HEK293 (cell line): ENCODE measurements around the gene ANKRD61.

Source experiments
- CTCF ChIA-PET: fragments of 350-600 bp; formaldehyde crosslinking; extraction: SDS; loops from one replicate; lab custom pipeline; 2021; ENCODE audit warnings: antibody characterized with exemption; lab: Yijun Ruan, JAX
- POLR2A ChIA-PET: fragments of 300-600 bp; formaldehyde crosslinking; extraction: SDS; loops from one replicate; lab custom pipeline; 2020; ENCODE audit warnings: antibody characterized with exemption, inconsistent platforms; lab: Yijun Ruan, JAX
- H3K27ac ChIP-seq: fragments of 200-500 bp; sonication (Bioruptor generic); 2 replicates; pipeline ENCODE4 v1.5.1; 2014; ENCODE audit warnings: low read depth, low read length, control low read depth, inconsistent platforms; ENCODE audit errors: extremely low read depth
- H3K36me3 ChIP-seq, 2 experiments: fragments of 200-500 bp in 1 of 2; sonication (Bioruptor generic) in 1 of 2; 1 replicate in 1 of 2; 2 replicates in 1 of 2; pipeline ENCODE4 v1.5.1; 2014 to 2017; ENCODE audit warnings: inconsistent platforms in 2 of 2, low read length in 2 of 2; ENCODE audit not compliant: control insufficient read depth in 2 of 2, insufficient read depth in 1 of 2
- H3K4me1 ChIP-seq: fragments of 200-500 bp; sonication (Bioruptor generic); 2 replicates; pipeline ENCODE4 v1.5.1; 2014; ENCODE audit warnings: mild to moderate bottlenecking, low read length, inconsistent platforms; ENCODE audit not compliant: control insufficient read depth, insufficient read depth
- H3K4me3 ChIP-seq: 2 replicates; pipeline ENCODE4 v1.5.1; 2011; ENCODE audit warnings: low read depth, mild to moderate bottlenecking, control low read depth, low read length, moderate library complexity
- H3K9me3 ChIP-seq: fragments of 200-500 bp; sonication (Bioruptor generic); 2 replicates; pipeline ENCODE4 v1.5.1; 2014; ENCODE audit warnings: low read depth, low read length, inconsistent platforms; ENCODE audit not compliant: control insufficient read depth, insufficient read depth
- FEZF1 ChIP-seq: fragments of 450-650 bp; formaldehyde crosslinking; IDR thresholded peaks from 2 replicates; pipeline ENCODE4 v1.5.1; 2016; ENCODE audit warnings: missing biosample characterization, missing genetic modification characterization
- HOXA7 ChIP-seq: sonication (generic); formaldehyde crosslinking; IDR thresholded peaks from 2 replicates; pipeline ENCODE4 v1.8.1; 2022; ENCODE audit warnings: missing genetic modification reagents, borderline replicate concordance
- HOXD13 ChIP-seq: sonication (generic); formaldehyde crosslinking; IDR thresholded peaks from 2 replicates; pipeline ENCODE4 v1.8.0; 2022; ENCODE audit warnings: missing genetic modification reagents, borderline replicate concordance
- KLF1 ChIP-seq: fragments of 450-650 bp; formaldehyde crosslinking; IDR thresholded peaks from 2 replicates; pipeline ENCODE4 v1.5.1; 2016; ENCODE audit warnings: missing biosample characterization, missing genetic modification characterization
- OSR2 ChIP-seq: fragments of 450-650 bp; formaldehyde crosslinking; IDR thresholded peaks from 2 replicates; pipeline ENCODE4 v1.5.1; 2016; ENCODE audit warnings: missing biosample characterization, missing genetic modification characterization
- REPIN1 ChIP-seq: fragments of 450-650 bp; formaldehyde crosslinking; IDR thresholded peaks from 2 replicates; pipeline ENCODE4 v1.5.1; 2017; ENCODE audit warnings: missing biosample characterization, missing genetic modification characterization, low read depth
- ZBTB17 ChIP-seq: fragments of 450-650 bp; formaldehyde crosslinking; IDR thresholded peaks from 2 replicates; pipeline ENCODE4 v1.5.1; 2016; ENCODE audit warnings: missing biosample characterization, missing genetic modification characterization
- ZEB2 ChIP-seq: fragments of 450-650 bp; formaldehyde crosslinking; IDR thresholded peaks from 2 replicates; pipeline ENCODE4 v1.5.1; 2016; ENCODE audit warnings: missing biosample characterization, missing genetic modification characterization
- ZNF350 ChIP-seq: fragments of 450-650 bp; formaldehyde crosslinking; IDR thresholded peaks from 2 replicates; pipeline ENCODE4 v1.5.0; 2017; ENCODE audit warnings: missing biosample characterization, mild to moderate bottlenecking, missing genetic modification characterization
- ZNF404 ChIP-seq: fragments of 450-650 bp; formaldehyde crosslinking; IDR thresholded peaks from 2 replicates; pipeline ENCODE4 v1.5.1; 2017; ENCODE audit warnings: missing biosample characterization, missing genetic modification characterization
- ZNF600 ChIP-seq: fragments of 450-650 bp; formaldehyde crosslinking; IDR thresholded peaks from 2 replicates; pipeline ENCODE4 v1.5.1; 2016; ENCODE audit warnings: missing biosample characterization, missing genetic modification characterization
- ZNF707 ChIP-seq: fragments of 450-650 bp; formaldehyde crosslinking; IDR thresholded peaks from 2 replicates; pipeline ENCODE4 v1.5.1; 2016; ENCODE audit warnings: missing biosample characterization, missing genetic modification characterization
- ZNF777 ChIP-seq: fragments of 450-650 bp; formaldehyde crosslinking; IDR thresholded peaks from 2 replicates; pipeline ENCODE4 v1.5.1; 2017; ENCODE audit warnings: missing biosample characterization, missing genetic modification characterization, borderline replicate concordance
- ZXDB ChIP-seq: fragments of 450-650 bp; formaldehyde crosslinking; IDR thresholded peaks from 2 replicates; pipeline ENCODE4 v1.5.1; 2016; ENCODE audit warnings: missing biosample characterization, missing genetic modification characterization
- TF ChIP-seq, protein P1 (sequence below): fragments of 450-650 bp; formaldehyde crosslinking; IDR thresholded peaks from 2 replicates; pipeline ENCODE4 v1.5.1; 2016; ENCODE audit warnings: missing biosample characterization, missing genetic modification characterization, borderline replicate concordance
- TF ChIP-seq, protein P2 (sequence below): fragments of 450-650 bp; formaldehyde crosslinking; IDR thresholded peaks from 2 replicates; pipeline ENCODE4 v1.5.1; 2017; ENCODE audit warnings: missing biosample characterization, missing genetic modification characterization
- TF ChIP-seq, protein P3 (sequence below): fragments of 450-650 bp; IDR thresholded peaks from 2 replicates; pipeline ENCODE4 v1.5.1; 2018; ENCODE audit warnings: missing biosample characterization, mild to moderate bottlenecking, missing genetic modification characterization
- TF ChIP-seq, protein P4 (sequence below): fragments of 450-650 bp; formaldehyde crosslinking; IDR thresholded peaks from 2 replicates; pipeline ENCODE4 v1.5.1; 2016; ENCODE audit warnings: missing biosample characterization, missing genetic modification characterization, borderline replicate concordance
- TF ChIP-seq, protein P5 (sequence below): fragments of 450-650 bp; formaldehyde crosslinking; conservative IDR thresholded peaks from 2 replicates; pipeline ENCODE4 v1.5.1; 2016; ENCODE audit warnings: low read depth, missing biosample characterization, missing genetic modification characterization

Gene ANKRD61

DNA sequence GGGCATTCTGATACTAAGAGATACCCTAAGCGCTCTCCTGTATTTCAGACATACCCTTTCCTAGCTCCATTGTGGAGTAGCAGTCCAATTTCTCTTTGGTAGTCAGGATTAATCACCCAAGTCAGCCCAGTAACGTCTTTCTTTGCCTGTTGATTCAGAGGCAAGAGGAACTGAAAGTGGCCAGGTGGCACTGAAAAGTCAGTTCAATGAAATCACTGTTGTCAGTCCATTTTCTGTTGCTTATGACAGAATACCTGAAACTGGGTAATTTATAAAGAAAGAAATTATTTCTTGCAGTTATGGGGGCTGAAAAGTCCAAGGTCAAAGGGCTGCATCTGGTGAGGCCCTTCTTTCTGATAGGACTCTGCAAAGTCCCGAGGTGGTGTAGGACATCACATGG, 40.2 kb downstream of the ANKRD61 start (continued):
- TF ChIP-seq, protein P1, sequence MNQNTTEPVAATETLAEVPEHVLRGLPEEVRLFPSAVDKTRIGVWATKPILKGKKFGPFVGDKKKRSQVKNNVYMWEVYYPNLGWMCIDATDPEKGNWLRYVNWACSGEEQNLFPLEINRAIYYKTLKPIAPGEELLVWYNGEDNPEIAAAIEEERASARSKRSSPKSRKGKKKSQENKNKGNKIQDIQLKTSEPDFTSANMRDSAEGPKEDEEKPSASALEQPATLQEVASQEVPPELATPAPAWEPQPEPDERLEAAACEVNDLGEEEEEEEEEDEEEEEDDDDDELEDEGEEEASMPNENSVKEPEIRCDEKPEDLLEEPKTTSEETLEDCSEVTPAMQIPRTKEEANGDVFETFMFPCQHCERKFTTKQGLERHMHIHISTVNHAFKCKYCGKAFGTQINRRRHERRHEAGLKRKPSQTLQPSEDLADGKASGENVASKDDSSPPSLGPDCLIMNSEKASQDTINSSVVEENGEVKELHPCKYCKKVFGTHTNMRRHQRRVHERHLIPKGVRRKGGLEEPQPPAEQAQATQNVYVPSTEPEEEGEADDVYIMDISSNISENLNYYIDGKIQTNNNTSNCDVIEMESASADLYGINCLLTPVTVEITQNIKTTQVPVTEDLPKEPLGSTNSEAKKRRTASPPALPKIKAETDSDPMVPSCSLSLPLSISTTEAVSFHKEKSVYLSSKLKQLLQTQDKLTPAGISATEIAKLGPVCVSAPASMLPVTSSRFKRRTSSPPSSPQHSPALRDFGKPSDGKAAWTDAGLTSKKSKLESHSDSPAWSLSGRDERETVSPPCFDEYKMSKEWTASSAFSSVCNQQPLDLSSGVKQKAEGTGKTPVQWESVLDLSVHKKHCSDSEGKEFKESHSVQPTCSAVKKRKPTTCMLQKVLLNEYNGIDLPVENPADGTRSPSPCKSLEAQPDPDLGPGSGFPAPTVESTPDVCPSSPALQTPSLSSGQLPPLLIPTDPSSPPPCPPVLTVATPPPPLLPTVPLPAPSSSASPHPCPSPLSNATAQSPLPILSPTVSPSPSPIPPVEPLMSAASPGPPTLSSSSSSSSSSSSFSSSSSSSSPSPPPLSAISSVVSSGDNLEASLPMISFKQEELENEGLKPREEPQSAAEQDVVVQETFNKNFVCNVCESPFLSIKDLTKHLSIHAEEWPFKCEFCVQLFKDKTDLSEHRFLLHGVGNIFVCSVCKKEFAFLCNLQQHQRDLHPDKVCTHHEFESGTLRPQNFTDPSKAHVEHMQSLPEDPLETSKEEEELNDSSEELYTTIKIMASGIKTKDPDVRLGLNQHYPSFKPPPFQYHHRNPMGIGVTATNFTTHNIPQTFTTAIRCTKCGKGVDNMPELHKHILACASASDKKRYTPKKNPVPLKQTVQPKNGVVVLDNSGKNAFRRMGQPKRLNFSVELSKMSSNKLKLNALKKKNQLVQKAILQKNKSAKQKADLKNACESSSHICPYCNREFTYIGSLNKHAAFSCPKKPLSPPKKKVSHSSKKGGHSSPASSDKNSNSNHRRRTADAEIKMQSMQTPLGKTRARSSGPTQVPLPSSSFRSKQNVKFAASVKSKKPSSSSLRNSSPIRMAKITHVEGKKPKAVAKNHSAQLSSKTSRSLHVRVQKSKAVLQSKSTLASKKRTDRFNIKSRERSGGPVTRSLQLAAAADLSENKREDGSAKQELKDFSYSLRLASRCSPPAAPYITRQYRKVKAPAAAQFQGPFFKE = no peak
- TF ChIP-seq, all 188 proteins: peak for 0

DNA sequence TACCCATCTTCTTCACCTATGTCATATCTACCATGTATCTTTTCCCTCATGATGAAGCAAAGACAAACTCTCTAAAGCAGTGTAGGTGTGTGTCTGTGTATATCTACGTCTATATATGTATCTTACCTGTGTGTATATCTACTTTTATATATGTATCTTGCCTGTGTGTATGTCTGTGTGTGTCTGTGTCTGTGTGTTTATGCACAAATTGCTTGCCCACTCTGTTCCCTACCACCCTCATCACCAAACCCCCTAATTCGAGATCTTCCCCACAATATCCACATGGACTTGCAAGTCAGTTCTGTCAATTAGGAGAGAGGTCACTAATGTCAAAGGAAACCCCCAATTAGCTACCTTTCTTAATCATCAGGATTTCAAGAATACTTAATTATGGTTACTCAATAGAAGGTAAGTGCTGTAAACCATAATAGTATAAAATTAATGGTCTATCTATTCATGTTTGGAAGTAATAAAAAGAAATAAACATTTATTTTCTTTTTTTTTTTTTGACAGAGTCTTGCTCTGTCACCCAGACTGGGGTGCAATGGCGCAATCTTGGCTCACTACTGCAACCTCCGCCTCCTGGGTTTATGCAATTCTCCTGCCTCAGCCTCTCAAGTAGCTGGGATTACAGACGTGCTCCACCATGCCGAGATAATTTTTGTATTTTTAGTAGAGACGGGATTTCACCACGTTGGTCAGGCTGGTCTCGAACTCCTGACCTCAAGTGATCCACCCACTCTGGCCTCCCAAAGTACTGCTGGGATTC, 43.6 kb downstream of the ANKRD61 start:
- TF ChIP-seq, protein P2, sequence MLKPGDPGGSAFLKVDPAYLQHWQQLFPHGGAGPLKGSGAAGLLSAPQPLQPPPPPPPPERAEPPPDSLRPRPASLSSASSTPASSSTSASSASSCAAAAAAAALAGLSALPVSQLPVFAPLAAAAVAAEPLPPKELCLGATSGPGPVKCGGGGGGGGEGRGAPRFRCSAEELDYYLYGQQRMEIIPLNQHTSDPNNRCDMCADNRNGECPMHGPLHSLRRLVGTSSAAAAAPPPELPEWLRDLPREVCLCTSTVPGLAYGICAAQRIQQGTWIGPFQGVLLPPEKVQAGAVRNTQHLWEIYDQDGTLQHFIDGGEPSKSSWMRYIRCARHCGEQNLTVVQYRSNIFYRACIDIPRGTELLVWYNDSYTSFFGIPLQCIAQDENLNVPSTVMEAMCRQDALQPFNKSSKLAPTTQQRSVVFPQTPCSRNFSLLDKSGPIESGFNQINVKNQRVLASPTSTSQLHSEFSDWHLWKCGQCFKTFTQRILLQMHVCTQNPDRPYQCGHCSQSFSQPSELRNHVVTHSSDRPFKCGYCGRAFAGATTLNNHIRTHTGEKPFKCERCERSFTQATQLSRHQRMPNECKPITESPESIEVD (tag by site-specific recombination) = no peak
- TF ChIP-seq ZNF350 (no peak), KLF1 (tag by site-specific recombination) (no peak), ZEB2 (tag by site-specific recombination) (no peak), HOXA7 (CRISPR knock-in tag) (no peak), ZNF404 (tag by site-specific recombination) (no peak), ZNF600 (no peak), OSR2 (no peak), FEZF1 (tag by site-specific recombination) (no peak), REPIN1 (tag by site-specific recombination) (no peak), ZNF777 (no peak), HOXD13 (CRISPR knock-in tag) (no peak), ZNF707 (tag by site-specific recombination) (no peak), ZXDB (no peak), ZBTB17 (tag by site-specific recombination) (no peak)
- TF ChIP-seq, protein P3, sequence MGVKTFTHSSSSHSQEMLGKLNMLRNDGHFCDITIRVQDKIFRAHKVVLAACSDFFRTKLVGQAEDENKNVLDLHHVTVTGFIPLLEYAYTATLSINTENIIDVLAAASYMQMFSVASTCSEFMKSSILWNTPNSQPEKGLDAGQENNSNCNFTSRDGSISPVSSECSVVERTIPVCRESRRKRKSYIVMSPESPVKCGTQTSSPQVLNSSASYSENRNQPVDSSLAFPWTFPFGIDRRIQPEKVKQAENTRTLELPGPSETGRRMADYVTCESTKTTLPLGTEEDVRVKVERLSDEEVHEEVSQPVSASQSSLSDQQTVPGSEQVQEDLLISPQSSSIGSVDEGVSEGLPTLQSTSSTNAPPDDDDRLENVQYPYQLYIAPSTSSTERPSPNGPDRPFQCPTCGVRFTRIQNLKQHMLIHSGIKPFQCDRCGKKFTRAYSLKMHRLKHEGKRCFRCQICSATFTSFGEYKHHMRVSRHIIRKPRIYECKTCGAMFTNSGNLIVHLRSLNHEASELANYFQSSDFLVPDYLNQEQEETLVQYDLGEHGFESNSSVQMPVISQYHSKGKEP (tag by site-specific recombination) = no peak
- TF ChIP-seq, protein P4, sequence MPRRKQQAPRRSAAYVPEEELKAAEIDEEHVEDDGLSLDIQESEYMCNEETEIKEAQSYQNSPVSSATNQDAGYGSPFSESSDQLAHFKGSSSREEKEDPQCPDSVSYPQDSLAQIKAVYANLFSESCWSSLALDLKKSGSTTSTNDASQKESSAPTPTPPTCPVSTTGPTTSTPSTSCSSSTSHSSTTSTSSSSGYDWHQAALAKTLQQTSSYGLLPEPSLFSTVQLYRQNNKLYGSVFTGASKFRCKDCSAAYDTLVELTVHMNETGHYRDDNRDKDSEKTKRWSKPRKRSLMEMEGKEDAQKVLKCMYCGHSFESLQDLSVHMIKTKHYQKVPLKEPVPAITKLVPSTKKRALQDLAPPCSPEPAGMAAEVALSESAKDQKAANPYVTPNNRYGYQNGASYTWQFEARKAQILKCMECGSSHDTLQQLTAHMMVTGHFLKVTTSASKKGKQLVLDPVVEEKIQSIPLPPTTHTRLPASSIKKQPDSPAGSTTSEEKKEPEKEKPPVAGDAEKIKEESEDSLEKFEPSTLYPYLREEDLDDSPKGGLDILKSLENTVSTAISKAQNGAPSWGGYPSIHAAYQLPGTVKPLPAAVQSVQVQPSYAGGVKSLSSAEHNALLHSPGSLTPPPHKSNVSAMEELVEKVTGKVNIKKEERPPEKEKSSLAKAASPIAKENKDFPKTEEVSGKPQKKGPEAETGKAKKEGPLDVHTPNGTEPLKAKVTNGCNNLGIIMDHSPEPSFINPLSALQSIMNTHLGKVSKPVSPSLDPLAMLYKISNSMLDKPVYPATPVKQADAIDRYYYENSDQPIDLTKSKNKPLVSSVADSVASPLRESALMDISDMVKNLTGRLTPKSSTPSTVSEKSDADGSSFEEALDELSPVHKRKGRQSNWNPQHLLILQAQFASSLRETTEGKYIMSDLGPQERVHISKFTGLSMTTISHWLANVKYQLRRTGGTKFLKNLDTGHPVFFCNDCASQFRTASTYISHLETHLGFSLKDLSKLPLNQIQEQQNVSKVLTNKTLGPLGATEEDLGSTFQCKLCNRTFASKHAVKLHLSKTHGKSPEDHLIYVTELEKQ = no peak
- TF ChIP-seq, protein P5, sequence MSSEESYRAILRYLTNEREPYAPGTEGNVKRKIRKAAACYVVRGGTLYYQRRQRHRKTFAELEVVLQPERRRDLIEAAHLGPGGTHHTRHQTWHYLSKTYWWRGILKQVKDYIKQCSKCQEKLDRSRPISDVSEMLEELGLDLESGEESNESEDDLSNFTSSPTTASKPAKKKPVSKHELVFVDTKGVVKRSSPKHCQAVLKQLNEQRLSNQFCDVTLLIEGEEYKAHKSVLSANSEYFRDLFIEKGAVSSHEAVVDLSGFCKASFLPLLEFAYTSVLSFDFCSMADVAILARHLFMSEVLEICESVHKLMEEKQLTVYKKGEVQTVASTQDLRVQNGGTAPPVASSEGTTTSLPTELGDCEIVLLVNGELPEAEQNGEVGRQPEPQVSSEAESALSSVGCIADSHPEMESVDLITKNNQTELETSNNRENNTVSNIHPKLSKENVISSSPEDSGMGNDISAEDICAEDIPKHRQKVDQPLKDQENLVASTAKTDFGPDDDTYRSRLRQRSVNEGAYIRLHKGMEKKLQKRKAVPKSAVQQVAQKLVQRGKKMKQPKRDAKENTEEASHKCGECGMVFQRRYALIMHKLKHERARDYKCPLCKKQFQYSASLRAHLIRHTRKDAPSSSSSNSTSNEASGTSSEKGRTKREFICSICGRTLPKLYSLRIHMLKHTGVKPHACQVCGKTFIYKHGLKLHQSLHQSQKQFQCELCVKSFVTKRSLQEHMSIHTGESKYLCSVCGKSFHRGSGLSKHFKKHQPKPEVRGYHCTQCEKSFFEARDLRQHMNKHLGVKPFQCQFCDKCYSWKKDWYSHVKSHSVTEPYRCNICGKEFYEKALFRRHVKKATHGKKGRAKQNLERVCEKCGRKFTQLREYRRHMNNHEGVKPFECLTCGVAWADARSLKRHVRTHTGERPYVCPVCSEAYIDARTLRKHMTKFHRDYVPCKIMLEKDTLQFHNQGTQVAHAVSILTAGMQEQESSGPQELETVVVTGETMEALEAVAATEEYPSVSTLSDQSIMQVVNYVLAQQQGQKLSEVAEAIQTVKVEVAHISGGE = no peak
- no peaks in the 10 kb centered on the region for H3K4me1 ChIP-seq
- ChIA-PET CTCF (interaction anchor here (0.8 kb wide), 1 partner anchor 91 kb away, joined by 3 read pairs; no protein-coding TSS in a partner anchor), POLR2A (no interaction called here)
- H3K36me3 ChIP-seq = no peaks in the 10 kb centered on the region
- H3K4me3 ChIP-seq = no peak overlapping the region
- no peak overlapping the region for H3K27ac ChIP-seq
- H3K9me3 ChIP-seq = no peaks in the 10 kb centered on the region
